ENCODE data around the gene NFE2L2. TPM values are rescaled to one million over a fixed set of nuclear protein-coding genes. Genes with fewer than 3 reads are reported as not detected.

The NFE2L2 gene
- total RNA-seq, 1 experiment from 2014 or later, result 104 TPM

GRCh38 chr2:177272765-177273164 lies 8.2 kb upstream of the NFE2L2 start:
- Histone ChIP-seq H3K27ac (ENCODE audit: low read length) (peak overlapping the region; percentile 99), H3K4me1 (ENCODE audit: control insufficient read depth, insufficient read depth, low read length) (peaks cover 52% of the 10 kb centered on the region), H3K36me3 (ENCODE audit: control insufficient read depth, insufficient read depth, low read length) (no peaks in the 10 kb centered on the region), H3K9me3 (ENCODE audit: control insufficient read depth, insufficient read depth, low read depth, low read length) (no peaks in the 10 kb centered on the region), H3K27me3 (ENCODE audit: control insufficient read depth, insufficient read depth, low read length) (no peaks in the 10 kb centered on the region), H3K4me3 (ENCODE audit: low read depth in 2 of 2, low read length in 2 of 2) (peak overlapping the region in 1 of 2 experiments; percentile 39; a peak in 1 of 4 replicates)
- no TSS peak for BruUV-seq (replicated peaks)
- ATAC-seq (no peak), DNase-seq (ENCODE audit: low read depth, low spot score) (no peak)
- in situ Hi-C loops (cut with HindIII; ENCODE audit: low pct_unique_long_range_greater_than_20kb, low sequenced_read_pairs) (no loop called here), intact Hi-C loops (cut with micrococcal nuclease; ENCODE audit: unreplicated experiment) (no loop called here)
- CTCF ChIA-PET, result interaction anchor here (0.6 to 1.5 kb wide), 5 partner anchors 23 to 108 kb away, joined by 3 to 7 read pairs (median 4); no protein-coding TSS in a partner anchor
- no peak for TF ChIP-seq REST (IDR thresholded peaks at IDR 0.05; ENCODE audit: insufficient read depth in 1 of 2, low read depth in 2 of 2, low read length in 1 of 2)
- POLR2A ChIA-PET, result interaction anchor here (1.1 to 2.2 kb wide), 3 partner anchors 9 to 108 kb away, joined by 3 to 15 read pairs (median 3); partner anchors contain the start of gene NFE2L2

GRCh38 chr2:177271981-177272666 lies 7.6 kb upstream of the NFE2L2 start:
- in situ Hi-C loops (cut with HindIII; ENCODE audit: low pct_unique_long_range_greater_than_20kb, low sequenced_read_pairs) (no loop called here), intact Hi-C loops (cut with micrococcal nuclease; ENCODE audit: unreplicated experiment) (no loop called here)
- H3K27me3 ChIP-seq (ENCODE audit: control insufficient read depth, insufficient read depth, low read length), result no peaks in the 10 kb centered on the region
- peak overlapping the region; percentile 99 for H3K27ac ChIP-seq (ENCODE audit: low read length)
- POLR2A ChIA-PET, result interaction anchor here (0.6 to 1.3 kb wide), 3 partner anchors 11 to 107 kb away, joined by 3 to 4 read pairs (median 3); partner anchors contain the start of gene HNRNPA3
- CTCF ChIA-PET, result interaction anchor here (1.0 to 1.5 kb wide), 2 partner anchors 24 to 107 kb away, joined by 3 to 4 read pairs; no protein-coding TSS in a partner anchor
- H3K4me1 ChIP-seq (ENCODE audit: control insufficient read depth, insufficient read depth, low read length), result peaks cover 58% of the 10 kb centered on the region
- no peak overlapping the region for H3K4me3 ChIP-seq (ENCODE audit: low read depth in 2 of 2, low read length in 2 of 2)
- H3K9me3 ChIP-seq (ENCODE audit: control insufficient read depth, insufficient read depth, low read depth, low read length), result no peaks in the 10 kb centered on the region
- TF ChIP-seq REST (IDR thresholded peaks at IDR 0.05; ENCODE audit: insufficient read depth in 1 of 2, low read depth in 2 of 2, low read length in 1 of 2), result no peak
- TF ChIP-seq POLR2AphosphoS5 (IDR thresholded peaks at IDR 0.05; ENCODE audit: low read depth, low read length), result no peak
- no peak for TF ChIP-seq SIN3A (IDR thresholded peaks at IDR 0.05; ENCODE audit: borderline replicate concordance, insufficient read depth, low read depth, low read length)
- no peak for TF ChIP-seq CTCF (IDR thresholded peaks at IDR 0.05)
- no peak for TF ChIP-seq TCF7L2 (IDR thresholded peaks at IDR 0.05; ENCODE audit: low read depth, low read length)
- DNase-seq (ENCODE audit: low read depth, low spot score), result no peak
- H3K36me3 ChIP-seq (ENCODE audit: control insufficient read depth, insufficient read depth, low read length), result no peaks in the 10 kb centered on the region
- no TSS peak for BruUV-seq (replicated peaks)
- ATAC-seq, result peak; percentile 62

Measured in Panc1 (cell line).